Measurements from ENCODE around the gene KCNG3. TPM values are rescaled to one million over a fixed set of nuclear protein-coding genes. Genes with fewer than 3 reads are reported as not detected.

Gene KCNG3
- total RNA-seq, 2 donors from 2014 or later = 0.78 TPM; not detected in 1

GRCh38 chr2:42463570-42463969 is 30.2 kb downstream of the KCNG3 start:
- TF ChIP-seq, protein P1, sequence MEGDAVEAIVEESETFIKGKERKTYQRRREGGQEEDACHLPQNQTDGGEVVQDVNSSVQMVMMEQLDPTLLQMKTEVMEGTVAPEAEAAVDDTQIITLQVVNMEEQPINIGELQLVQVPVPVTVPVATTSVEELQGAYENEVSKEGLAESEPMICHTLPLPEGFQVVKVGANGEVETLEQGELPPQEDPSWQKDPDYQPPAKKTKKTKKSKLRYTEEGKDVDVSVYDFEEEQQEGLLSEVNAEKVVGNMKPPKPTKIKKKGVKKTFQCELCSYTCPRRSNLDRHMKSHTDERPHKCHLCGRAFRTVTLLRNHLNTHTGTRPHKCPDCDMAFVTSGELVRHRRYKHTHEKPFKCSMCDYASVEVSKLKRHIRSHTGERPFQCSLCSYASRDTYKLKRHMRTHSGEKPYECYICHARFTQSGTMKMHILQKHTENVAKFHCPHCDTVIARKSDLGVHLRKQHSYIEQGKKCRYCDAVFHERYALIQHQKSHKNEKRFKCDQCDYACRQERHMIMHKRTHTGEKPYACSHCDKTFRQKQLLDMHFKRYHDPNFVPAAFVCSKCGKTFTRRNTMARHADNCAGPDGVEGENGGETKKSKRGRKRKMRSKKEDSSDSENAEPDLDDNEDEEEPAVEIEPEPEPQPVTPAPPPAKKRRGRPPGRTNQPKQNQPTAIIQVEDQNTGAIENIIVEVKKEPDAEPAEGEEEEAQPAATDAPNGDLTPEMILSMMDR (IDR thresholded peaks at IDR 0.05) = no peak
- DNase-seq (ENCODE audit: low spot score) (no peak), ATAC-seq (ENCODE audit: insufficient number of reproducible peaks, low FRiP score, low read depth) (no peak)
- no peaks in the 10 kb centered on the region for H3K4me1 ChIP-seq (ENCODE audit: control insufficient read depth in 1 of 2, low read depth in 2 of 2)
- H3K27ac ChIP-seq = no peak overlapping the region
- H3K36me3 ChIP-seq = no peaks in the 10 kb centered on the region
- H3K4me3 ChIP-seq = no peak overlapping the region
- H3K27me3 ChIP-seq (replicated peaks; ENCODE audit: insufficient read depth) = no peaks in the 10 kb centered on the region
- H3K9me3 ChIP-seq = peaks cover 4% of the 10 kb centered on the region

GRCh38 chr2:42459296-42459695 is 34.5 kb downstream of the KCNG3 start:
- Histone ChIP-seq H3K4me1 (ENCODE audit: control insufficient read depth in 1 of 2, low read depth in 2 of 2) (no peaks in the 10 kb centered on the region), H3K27me3 (replicated peaks; ENCODE audit: insufficient read depth) (no peaks in the 10 kb centered on the region), H3K9me3 (no peaks in the 10 kb centered on the region), H3K36me3 (no peaks in the 10 kb centered on the region), H3K27ac (no peak overlapping the region), H3K4me3 (no peak overlapping the region)
- TF ChIP-seq, protein P1 (IDR thresholded peaks at IDR 0.05) = no peak
- no peak for DNase-seq (ENCODE audit: low spot score)
- no peak for ATAC-seq (ENCODE audit: insufficient number of reproducible peaks, low FRiP score, low read depth)

DNA sequence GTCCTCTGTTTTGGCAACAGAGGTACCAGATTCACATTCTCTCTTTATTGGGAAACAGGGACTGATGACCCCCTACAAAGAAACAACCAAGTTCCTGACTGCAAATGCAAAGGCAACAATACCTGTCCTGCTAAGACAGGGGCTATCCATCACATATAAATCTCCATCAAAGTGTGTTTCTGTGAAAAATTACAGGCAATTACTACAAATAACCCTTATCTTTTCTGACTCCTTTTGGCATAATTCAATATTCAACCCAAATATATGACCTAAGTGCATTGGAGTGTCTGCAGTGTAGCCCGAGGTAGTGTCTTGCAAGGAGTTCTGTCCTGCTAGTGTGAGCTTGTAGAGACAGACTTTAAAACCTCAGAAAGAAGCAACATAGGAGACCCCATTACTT is 35.4 kb downstream of the KCNG3 start:
- TF ChIP-seq, protein P1 (IDR thresholded peaks at IDR 0.05) = no peak
- no peaks in the 10 kb centered on the region for H3K36me3 ChIP-seq
- no peak overlapping the region for H3K4me3 ChIP-seq
- no peaks in the 10 kb centered on the region for H3K4me1 ChIP-seq (ENCODE audit: control insufficient read depth in 1 of 2, low read depth in 2 of 2)
- H3K27ac ChIP-seq = no peak overlapping the region
- H3K9me3 ChIP-seq = no peaks in the 10 kb centered on the region
- DNase-seq (ENCODE audit: low spot score) = no peak
- no peak for ATAC-seq (ENCODE audit: insufficient number of reproducible peaks, low FRiP score, low read depth)
- H3K27me3 ChIP-seq (replicated peaks; ENCODE audit: insufficient read depth) = no peaks in the 10 kb centered on the region

DNA sequence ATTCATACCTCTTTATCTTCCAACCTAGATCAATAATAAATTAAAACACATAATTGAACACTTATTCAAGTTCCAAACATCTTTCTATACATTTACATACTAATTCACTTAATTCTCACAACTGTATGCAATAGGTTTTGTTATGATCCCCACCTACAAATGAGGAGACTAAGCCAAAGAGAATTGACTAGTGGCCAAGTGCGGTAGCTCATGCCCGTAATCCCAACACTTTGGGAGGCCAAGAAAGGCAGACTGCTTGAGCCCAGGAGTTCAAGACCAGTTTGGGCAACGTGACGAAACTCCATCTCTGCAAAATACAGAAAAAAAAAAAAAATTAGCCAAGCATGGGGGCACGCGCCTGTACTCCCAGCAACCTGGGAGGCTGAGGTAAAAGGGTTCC is 36.8 kb downstream of the KCNG3 start:
- DNase-seq (ENCODE audit: low spot score) (no peak), ATAC-seq (ENCODE audit: insufficient number of reproducible peaks, low FRiP score, low read depth) (no peak)
- Histone ChIP-seq H3K4me1 (ENCODE audit: control insufficient read depth in 1 of 2, low read depth in 2 of 2) (no peaks in the 10 kb centered on the region), H3K27ac (no peak overlapping the region), H3K9me3 (no peaks in the 10 kb centered on the region), H3K36me3 (no peaks in the 10 kb centered on the region), H3K27me3 (replicated peaks; ENCODE audit: insufficient read depth) (no peaks in the 10 kb centered on the region), H3K4me3 (no peak overlapping the region)
- TF ChIP-seq, protein P1 (IDR thresholded peaks at IDR 0.05) = no peak

DNA sequence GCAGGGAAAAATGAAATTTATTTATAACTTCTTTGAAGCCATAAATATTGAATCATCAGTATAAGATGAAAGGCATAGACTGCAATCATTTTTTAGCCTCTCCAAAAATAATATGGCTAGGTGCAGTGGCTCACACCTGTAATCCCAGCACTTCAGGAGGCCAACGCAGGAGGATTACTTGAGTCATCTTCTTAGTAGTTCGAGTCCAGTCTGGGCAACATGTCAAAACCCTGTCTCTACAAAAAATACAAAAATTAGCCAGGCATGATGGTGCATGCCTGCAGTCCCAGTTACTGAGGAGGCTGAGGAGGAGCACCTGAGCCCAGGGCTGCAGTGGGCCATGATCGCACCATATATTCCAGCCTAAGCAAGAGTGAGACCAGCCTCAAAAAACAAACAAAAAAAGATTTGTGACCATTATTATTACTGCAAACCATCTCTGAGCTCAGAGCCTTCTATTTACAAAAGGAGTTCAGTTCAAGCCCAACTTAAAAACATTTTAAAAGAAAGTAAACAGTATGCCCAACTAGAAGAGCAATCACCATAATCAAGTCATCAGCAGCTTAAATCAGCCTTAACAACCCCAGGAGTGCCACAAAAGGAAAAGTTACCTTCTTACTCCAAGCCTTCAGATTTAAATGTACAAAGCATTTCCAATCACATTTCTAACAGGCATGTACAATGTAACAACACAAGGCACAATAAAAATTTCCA is 37.5 kb downstream of the KCNG3 start:
- Histone ChIP-seq H3K9me3 (no peaks in the 10 kb centered on the region), H3K4me3 (no peak overlapping the region), H3K27ac (no peak overlapping the region), H3K36me3 (no peaks in the 10 kb centered on the region), H3K27me3 (replicated peaks; ENCODE audit: insufficient read depth) (no peaks in the 10 kb centered on the region), H3K4me1 (ENCODE audit: control insufficient read depth in 1 of 2, low read depth in 2 of 2) (no peaks in the 10 kb centered on the region)
- ATAC-seq (ENCODE audit: insufficient number of reproducible peaks, low FRiP score, low read depth) = no peak
- TF ChIP-seq, protein P1 (IDR thresholded peaks at IDR 0.05) = no peak
- DNase-seq (ENCODE audit: low spot score) = no peak
